Spleen (tissue), 11 donors: Measurements from ENCODE around the gene DPYSL5. TPM values are rescaled to one million over a fixed set of nuclear protein-coding genes. Genes with fewer than 3 reads are reported as not detected.

ENCODE experiments used
- DNase-seq: peaks from one replicate; pipeline ENCODE4 v3.0.0-alpha.2; 2020
- H3K27ac ChIP-seq, 8 donors: fragments of 200-600 bp; sonication (generic) in 7 of 8; 1 replicate in 4 of 8; 2 replicates in 4 of 8; pipeline versions ENCODE4 v1.5.0 to v1.8.0; 2016 to 2021; ENCODE audit warnings: inconsistent platforms in 4 of 8, mild to moderate bottlenecking in 4 of 8, moderate library complexity in 1 of 8
- H3K27me3 ChIP-seq, 7 donors: fragments of 200-600 bp; sonication (generic) in 6 of 7; replicated peaks in 1 of 7; 1 replicate in 4 of 7; 2 replicates in 3 of 7; pipeline versions ENCODE4 v1.5.0 to v1.8.0; 2016 to 2021; ENCODE audit warnings: inconsistent platforms in 3 of 7, mild to moderate bottlenecking in 1 of 7
- H3K36me3 ChIP-seq, 6 donors: fragments of 200-600 bp; sonication (generic) in 5 of 6; 1 replicate in 4 of 6; 2 replicates in 2 of 6; pipeline versions ENCODE4 v1.5.0 to v1.8.0; 2016 to 2021; ENCODE audit warnings: inconsistent platforms in 2 of 6
- H3K4me1 ChIP-seq, 6 donors: fragments of 200-600 bp; sonication (generic) in 5 of 6; 1 replicate in 3 of 6; 2 replicates in 3 of 6; pipeline versions ENCODE4 v1.5.0 to v1.8.0; 2016 to 2021; ENCODE audit warnings: inconsistent platforms in 3 of 6
- H3K4me3 ChIP-seq, 8 donors: fragments of 200-600 bp; sonication (generic) in 7 of 8; 1 replicate in 4 of 8; 2 replicates in 4 of 8; pipeline versions ENCODE4 v1.5.0 to v1.8.0; 2016 to 2021; ENCODE audit warnings: inconsistent platforms in 4 of 8, mild to moderate bottlenecking in 4 of 8, moderate library complexity in 2 of 8
- H3K9me3 ChIP-seq, 8 donors: fragments of 200-600 bp; sonication (generic) in 7 of 8; 1 replicate in 4 of 8; 2 replicates in 4 of 8; pipeline versions ENCODE4 v1.5.0 to v1.8.0; 2016 to 2021; ENCODE audit warnings: inconsistent platforms in 4 of 8
- CTCF ChIP-seq, 11 experiments: fragments of 200-600 bp in 7 of 11; fragments of 450-650 bp in 4 of 11; sonication (generic) in 4 of 11; IDR thresholded peaks in 8 of 11; conservative IDR thresholded peaks in 3 of 11; 1 replicate in 7 of 11; 2 replicates in 4 of 11; pipeline versions ENCODE4 v1.4.0 to v1.8.0; 2016 to 2021; ENCODE audit warnings: antibody characterized with exemption in 11 of 11, inconsistent platforms in 4 of 11, mild to moderate bottlenecking in 1 of 11
- POLR2A ChIP-seq, 3 donors: fragments of 450-650 bp; IDR thresholded peaks; one replicate each; pipeline ENCODE4 v1.5.1; 2017; ENCODE audit warnings: antibody characterized with exemption in 3 of 3, mild to moderate bottlenecking in 1 of 3
- POLR2AphosphoS5 ChIP-seq, 3 donors: sonication (generic); formaldehyde crosslinking; IDR thresholded peaks; one replicate each; pipeline ENCODE4 v1.5.1; 2017; ENCODE audit warnings: antibody characterized with exemption in 3 of 3
- WGBS, 5 donors: extraction: QIAGEN DNeasy Blood & Tissue Kit in 3 of 5; methylation state at CpG; one replicate each; pipeline versions ENCODE4 v1.1.5 to v1.1.7; 2013 to 2018; 5-methylcytosine and 5-hydroxymethylcytosine counted together
- intact Hi-C: fragments of 100-400 bp; cut with DNase I; formaldehyde crosslinking; loops from one replicate; pipeline ENCODE4 v1.15.0; 2023; ENCODE audit warnings: low total_unique reads
- polyA plus RNA-seq, 3 donors: library from polyadenylated mRNA; stranded (reverse); fragments of 200-250 nt; gene quantifications; one replicate each; pipeline ENCODE4 v1.2.1, GENCODE V29; 2013
- total RNA-seq, 7 donors: library from RNA; depleted of rRNA in 3 of 7; stranded (reverse); fragments of >200 nt in 3 of 7; fragmentation: NEBNext Ultra II Directional in 4 of 7; extraction: Animal tissue kit (Norgen Biotek cat#: 25700) in 4 of 7; gene quantifications; one replicate each; pipeline versions ENCODE4 v1.1.0 to v1.2.1, GENCODE V29; 2016 to 2021
- donor health status: healthy with polysubstance abuse.
- donor health status: DM: no; HTN: no; CAD: no; lungs with moderate emphysema.
- donor health status: DM: no; HTN: no; CAD: no.
- donor health status: Bipolar disorder and iron deficiency.
- donor health status: healthy.
- donor health status: DM: no; HTN: no; CAD: no.
- donor health status: DM: yes; HTN: yes; CAD: no.

The DPYSL5 gene
- total and polyA plus RNA-seq, 10 donors = 0.02 to 0.07 (median 0.02) TPM; not detected in 7

GRCh38 chr2:26883956-26884355 is 36.0 kb downstream of the DPYSL5 start:
- H3K4me1 ChIP-seq = peaks cover 0 to 17% (median 11%) of the 10 kb centered on the region in 6 donors
- H3K4me3 ChIP-seq = no peak overlapping the region
- no peaks in the 10 kb centered on the region for H3K36me3 ChIP-seq
- no peak for DNase-seq
- H3K27ac ChIP-seq = no peak overlapping the region
- peaks cover 0 to 32% (median 0%) of the 10 kb centered on the region in 7 donors for H3K27me3 ChIP-seq
- intact Hi-C loops = no loop called here
- 64 to 81% (median 73%) methylated on average over 1 to 8 of the region's 8 CpGs for WGBS, 5 donors
- no peaks in the 10 kb centered on the region for H3K9me3 ChIP-seq
- no peak for TF ChIP-seq CTCF (IDR thresholded peaks at IDR 0.05 in 8 of 11, conservative IDR thresholded peaks at IDR 0.05 in 3 of 11)
- no peak for TF ChIP-seq POLR2A (IDR thresholded peaks at IDR 0.05)
- TF ChIP-seq POLR2AphosphoS5 (IDR thresholded peaks at IDR 0.05) = no peak

- intact Hi-C loops = no loop called here
- WGBS, 5 donors = 77 to 95% (median 89%) methylated on average over 3 of the region's 3 CpGs
- Histone ChIP-seq H3K9me3 (no peaks in the 10 kb centered on the region), H3K27ac (no peak overlapping the region), H3K36me3 (no peaks in the 10 kb centered on the region), H3K4me1 (peaks cover 0 to 17% (median 11%) of the 10 kb centered on the region in 6 donors), H3K4me3 (no peak overlapping the region), H3K27me3 (peaks cover 0 to 32% (median 0%) of the 10 kb centered on the region in 7 donors)
- DNase-seq = no peak
- TF ChIP-seq POLR2AphosphoS5 (IDR thresholded peaks at IDR 0.05) (no peak), CTCF (IDR thresholded peaks at IDR 0.05 in 8 of 11, conservative IDR thresholded peaks at IDR 0.05 in 3 of 11) (no peak), POLR2A (IDR thresholded peaks at IDR 0.05) (no peak)
Observed at GRCh38 chr2:26884486-26884885, 36.6 kb downstream of the DPYSL5 start.

- DNase-seq = no peak
- Histone ChIP-seq H3K9me3 (no peaks in the 10 kb centered on the region), H3K27me3 (peaks cover 0 to 20% (median 0%) of the 10 kb centered on the region in 7 donors), H3K4me1 (peaks cover 0 to 17% (median 11%) of the 10 kb centered on the region in 6 donors), H3K27ac (no peak overlapping the region), H3K4me3 (no peak overlapping the region), H3K36me3 (no peaks in the 10 kb centered on the region)
- intact Hi-C loops = no loop called here
- 54 to 76% (median 67%) methylated on average over 5 of the region's 5 CpGs for WGBS, 5 donors
- TF ChIP-seq POLR2AphosphoS5 (IDR thresholded peaks at IDR 0.05) (no peak), CTCF (IDR thresholded peaks at IDR 0.05 in 8 of 11, conservative IDR thresholded peaks at IDR 0.05 in 3 of 11) (no peak), POLR2A (IDR thresholded peaks at IDR 0.05) (no peak)
Observed at GRCh38 chr2:26885651-26886329, 37.9 kb downstream of the DPYSL5 start.

- peaks cover 0 to 17% (median 11%) of the 10 kb centered on the region in 6 donors for H3K4me1 ChIP-seq
- 47 to 63% (median 59%) methylated on average over 2 of the region's 2 CpGs for WGBS, 5 donors
- DNase-seq = no peak
- H3K4me3 ChIP-seq = no peak overlapping the region
- H3K36me3 ChIP-seq = no peaks in the 10 kb centered on the region
- peaks cover 0 to 11% (median 0%) of the 10 kb centered on the region in 7 donors for H3K27me3 ChIP-seq
- TF ChIP-seq POLR2A (IDR thresholded peaks at IDR 0.05) (no peak), CTCF (IDR thresholded peaks at IDR 0.05 in 8 of 11, conservative IDR thresholded peaks at IDR 0.05 in 3 of 11) (no peak), POLR2AphosphoS5 (IDR thresholded peaks at IDR 0.05) (no peak)
- intact Hi-C loops = no loop called here
- H3K9me3 ChIP-seq = no peaks in the 10 kb centered on the region
- peak overlapping the region in 1 of 8 donors; percentile 17 for H3K27ac ChIP-seq
Observed at GRCh38 chr2:26886736-26887135, 38.8 kb downstream of the DPYSL5 start.
